Mucosa of descending colon (tissue), 3 donors: Measurements from ENCODE around the gene HDHD5. TPM values are rescaled to one million over a fixed set of nuclear protein-coding genes. Genes with fewer than 3 reads are reported as not detected.
A peak's percentile ranks its signal among the peaks of the same experiment; 100 is the strongest.

Experiments used
- ATAC-seq: fragments of 200-7000 bp; cut with Tn5 transposase; one replicate; pipeline ENCODE4 v1.9.1; 2020; ENCODE audit warnings: mild to moderate bottlenecking, moderate library complexity
- DNase-seq, 3 donors: peaks; one replicate each; pipeline ENCODE4 v3.0.0-alpha.2; 2020
- H3K36me3 ChIP-seq: fragments of 200-600 bp; one replicate; pipeline ENCODE4 v1.8.0; 2021; ENCODE audit warnings: low read depth, mild to moderate bottlenecking
- H3K4me1 ChIP-seq: fragments of 200-600 bp; one replicate; pipeline ENCODE4 v1.8.0; 2021; ENCODE audit warnings: low read depth, mild to moderate bottlenecking
- H3K4me3 ChIP-seq: fragments of 200-600 bp; one replicate; pipeline ENCODE4 v1.8.0; 2021; ENCODE audit warnings: mild to moderate bottlenecking
- H3K9me3 ChIP-seq: fragments of 200-600 bp; one replicate; pipeline ENCODE4 v1.8.0; 2021; ENCODE audit warnings: mild to moderate bottlenecking
- intact Hi-C, 2 donors: fragments of 100-400 bp; cut with DNase I in 1 of 2; cut with micrococcal nuclease in 1 of 2; formaldehyde crosslinking; loops; one replicate each; pipeline versions ENCODE4 v1.11.0 to v1.11.1; 2022; cut with DNase I, micrococcal nuclease
- total RNA-seq, 3 donors: library from RNA; stranded (reverse); fragmentation: NEBNext Ultra II Directional in 2 of 3; extraction: Animal tissue kit (Norgen Biotek cat#: 25700) in 2 of 3; gene quantifications; one replicate each; pipeline versions ENCODE4 v1.2.1 to v1.2.4, GENCODE V29; 2021 to 2023
- TF ChIP-seq, protein P1 (sequence below): fragments of 200-600 bp; IDR thresholded peaks from one replicate; pipeline ENCODE4 v1.8.0; 2022; ENCODE audit warnings: antibody characterized with exemption, mild to moderate bottlenecking
- donor health status: DM: no; HTN: no; CAD: no; lungs with moderate emphysema.
- donor health status: DM: no; HTN: no; CAD: no.
- donor health status: DM: no; HTN: yes; CAD: no.

The HDHD5 gene
- total RNA-seq, 3 donors from 2014 or later = 31.0 to 36.1 (median 32.6) TPM

DNA sequence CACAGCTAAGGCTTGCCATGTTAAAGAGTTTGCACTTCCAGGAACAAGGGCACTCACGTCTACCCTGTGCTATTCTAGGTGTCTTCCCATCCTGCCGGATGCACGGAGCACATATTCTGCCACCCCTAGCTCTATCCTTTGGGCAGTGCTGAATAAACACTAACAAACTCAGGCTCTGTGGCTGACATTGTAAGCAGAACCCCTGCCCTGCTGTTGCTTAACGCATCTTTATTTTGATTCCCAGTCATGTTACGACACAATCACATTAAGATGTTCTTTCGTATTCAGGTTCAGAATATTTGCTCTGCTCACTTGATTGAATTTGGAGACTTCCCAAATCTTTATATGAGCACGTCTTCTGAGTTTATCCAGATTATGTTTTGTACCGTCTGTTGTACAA, 3.7 kb upstream of the HDHD5 start:
- Histone ChIP-seq H3K9me3 (no peaks in the 10 kb centered on the region), H3K36me3 (no peaks in the 10 kb centered on the region), H3K4me1 (peaks cover 7% of the 10 kb centered on the region), H3K4me3 (no peak overlapping the region)
- intact Hi-C loops = no loop called here
- no peak for DNase-seq
- TF ChIP-seq, protein P1, sequence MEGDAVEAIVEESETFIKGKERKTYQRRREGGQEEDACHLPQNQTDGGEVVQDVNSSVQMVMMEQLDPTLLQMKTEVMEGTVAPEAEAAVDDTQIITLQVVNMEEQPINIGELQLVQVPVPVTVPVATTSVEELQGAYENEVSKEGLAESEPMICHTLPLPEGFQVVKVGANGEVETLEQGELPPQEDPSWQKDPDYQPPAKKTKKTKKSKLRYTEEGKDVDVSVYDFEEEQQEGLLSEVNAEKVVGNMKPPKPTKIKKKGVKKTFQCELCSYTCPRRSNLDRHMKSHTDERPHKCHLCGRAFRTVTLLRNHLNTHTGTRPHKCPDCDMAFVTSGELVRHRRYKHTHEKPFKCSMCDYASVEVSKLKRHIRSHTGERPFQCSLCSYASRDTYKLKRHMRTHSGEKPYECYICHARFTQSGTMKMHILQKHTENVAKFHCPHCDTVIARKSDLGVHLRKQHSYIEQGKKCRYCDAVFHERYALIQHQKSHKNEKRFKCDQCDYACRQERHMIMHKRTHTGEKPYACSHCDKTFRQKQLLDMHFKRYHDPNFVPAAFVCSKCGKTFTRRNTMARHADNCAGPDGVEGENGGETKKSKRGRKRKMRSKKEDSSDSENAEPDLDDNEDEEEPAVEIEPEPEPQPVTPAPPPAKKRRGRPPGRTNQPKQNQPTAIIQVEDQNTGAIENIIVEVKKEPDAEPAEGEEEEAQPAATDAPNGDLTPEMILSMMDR = no peak
- ATAC-seq = no peak

DNA sequence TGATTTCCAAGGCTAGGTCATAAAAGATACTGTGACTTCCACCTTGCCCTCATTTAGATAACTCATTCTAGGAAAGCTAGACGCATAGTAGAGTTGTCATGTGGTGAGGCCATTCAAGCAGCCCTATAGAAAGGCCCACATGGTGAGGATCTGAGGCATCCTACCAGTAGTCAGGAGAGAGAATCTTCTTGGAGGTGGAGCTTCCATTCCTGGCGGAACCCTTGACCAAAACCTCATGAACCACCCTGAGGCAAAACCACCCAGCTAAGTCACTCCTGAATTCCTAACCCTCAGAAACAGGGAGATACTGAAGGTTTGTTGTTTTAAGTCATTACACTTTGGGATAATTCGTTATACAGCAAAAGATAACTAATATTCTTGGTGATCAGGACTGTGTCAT, 2.9 kb upstream of the HDHD5 start:
- H3K4me1 ChIP-seq = peaks cover 14% of the 10 kb centered on the region
- DNase-seq = no peak
- intact Hi-C loops = no loop called here
- no peaks in the 10 kb centered on the region for H3K36me3 ChIP-seq
- no peaks in the 10 kb centered on the region for H3K9me3 ChIP-seq
- H3K4me3 ChIP-seq = no peak overlapping the region
- ATAC-seq = no peak
- TF ChIP-seq, protein P1 = no peak

DNA sequence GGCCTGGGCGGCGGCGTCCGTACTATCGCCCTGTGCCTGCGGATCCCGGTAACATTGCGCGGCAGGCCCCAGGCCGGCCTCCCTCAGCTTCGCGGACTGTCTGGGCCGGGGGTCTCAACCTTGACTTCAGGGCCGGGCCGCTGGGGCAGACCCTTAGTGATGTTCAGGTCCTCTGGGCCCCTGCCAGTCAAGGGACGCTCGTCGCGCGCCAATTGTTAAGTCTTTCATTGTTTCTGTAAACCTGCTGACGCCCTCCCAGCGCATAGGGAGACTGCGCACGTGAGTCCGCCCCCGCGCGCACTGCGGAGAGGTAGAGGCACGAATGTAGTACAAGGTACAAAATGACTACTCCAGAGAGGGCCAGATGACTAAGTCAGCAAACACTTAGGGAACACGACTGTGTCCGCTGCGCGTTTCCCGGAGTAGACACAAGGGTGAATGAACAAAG, 451 bp upstream of the HDHD5 start:
- ATAC-seq = peak; percentile 64
- Histone ChIP-seq H3K9me3 (no peaks in the 10 kb centered on the region), H3K36me3 (no peaks in the 10 kb centered on the region), H3K4me3 (peak overlapping the region; percentile 42), H3K4me1 (peaks cover 18% of the 10 kb centered on the region)
- TF ChIP-seq, protein P1 = no peak
- intact Hi-C loops = no loop called here
- peak; percentile 66 to 78 (median 76) for DNase-seq

- intact Hi-C loops = no loop called here
- no peak for ATAC-seq
These were observed 905 bp downstream of the HDHD5 start for GRCh38 chr22:17158176-17158567.

GRCh38 chr22:17157714-17158113, 1.4 kb downstream of the HDHD5 start:
- TF ChIP-seq, protein P1 = no peak
- intact Hi-C loops = no loop called here
- no peak for ATAC-seq
- H3K9me3 ChIP-seq = no peaks in the 10 kb centered on the region
- no peak overlapping the region for H3K4me3 ChIP-seq
- no peak for DNase-seq
- peaks cover 29% of the 10 kb centered on the region for H3K4me1 ChIP-seq
- no peaks in the 10 kb centered on the region for H3K36me3 ChIP-seq

More at GRCh38 chr22:17158176-17158567, 905 bp downstream of the HDHD5 start:
- TF ChIP-seq, protein P1 = no peak
- Histone ChIP-seq H3K4me3 (peak overlapping the region; percentile 42), H3K36me3 (no peaks in the 10 kb centered on the region), H3K9me3 (no peaks in the 10 kb centered on the region), H3K4me1 (peaks cover 24% of the 10 kb centered on the region)
- DNase-seq = no peak

DNA sequence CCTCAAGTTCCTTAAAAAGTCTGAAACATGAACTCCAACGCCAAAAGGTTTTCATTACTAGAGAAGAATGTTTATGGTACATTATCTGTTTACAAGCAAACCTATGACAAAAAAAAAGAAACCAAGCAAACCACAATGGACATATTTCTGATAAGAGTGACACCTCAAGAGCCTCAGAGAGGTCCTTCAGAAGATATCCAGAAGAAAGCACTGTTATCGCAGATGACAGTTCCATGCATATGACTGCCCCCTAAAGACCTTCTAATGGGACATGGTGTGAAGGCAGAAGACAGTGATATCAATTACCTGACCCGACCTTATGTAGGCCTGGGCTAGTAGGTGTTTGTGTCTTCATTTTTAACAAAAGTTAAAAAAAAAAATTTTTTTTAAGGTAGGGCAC, 3.1 kb downstream of the HDHD5 start:
- intact Hi-C loops = no loop called here
- DNase-seq = no peak

More for the DNA sequence above, 3.1 kb downstream of the HDHD5 start:
- no peak for ATAC-seq
- Histone ChIP-seq H3K4me1 (peaks cover 35% of the 10 kb centered on the region), H3K4me3 (no peak overlapping the region), H3K36me3 (no peaks in the 10 kb centered on the region), H3K9me3 (no peaks in the 10 kb centered on the region)
- TF ChIP-seq, protein P1 = no peak
